ENCODE data around the gene HOXA3. TPM values are rescaled to one million over a fixed set of nuclear protein-coding genes. Genes with fewer than 3 reads are reported as not detected.

HOXA3 gene
- total and polyA plus RNA-seq, 10 of the 15 experiments (the other 5 are each of a cell fraction or from before 2014, with no cell fraction given), result 0.05 TPM; not detected in 9

- H2AFZ ChIP-seq (ENCODE audit: control insufficient read depth, low read depth, low read length), result no peak overlapping the region
These were observed 6.3 kb upstream of the HOXA3 start for GRCh38 chr7:27158436-27159265.

More at GRCh38 chr7:27158436-27159265, 6.3 kb upstream of the HOXA3 start:
- Histone ChIP-seq H3K9me3 (replicated peaks; ENCODE audit: control insufficient read depth, insufficient read depth, low read length) (no peaks in the 10 kb centered on the region; the same call in 2 of the 3 replicates), H3K9ac (ENCODE audit: control insufficient read depth, insufficient read depth, low read length) (no peak overlapping the region), H3K4me3 (no peak overlapping the region), H3K4me2 (ENCODE audit: control insufficient read depth, insufficient read depth) (no peak overlapping the region), H3K27ac (ENCODE audit: control insufficient read depth, insufficient read depth) (no peak overlapping the region), H3K36me3 (ENCODE audit: control insufficient read depth in 2 of 2, insufficient read depth in 2 of 2, low read length in 1 of 2) (no peaks in the 10 kb centered on the region), H4K20me1 (ENCODE audit: control insufficient read depth, insufficient read depth) (no peaks in the 10 kb centered on the region), H3K79me2 (ENCODE audit: control insufficient read depth, insufficient read depth, low read length) (no peaks in the 10 kb centered on the region), H3K27me3 (replicated peaks in 1 of 2; ENCODE audit: control insufficient read depth in 2 of 2, insufficient read depth in 2 of 2, low read length in 1 of 2) (peaks cover 19 to 43% of the 10 kb centered on the region in 2 experiments), H3K4me1 (ENCODE audit: control insufficient read depth, insufficient read depth, low read length) (no peaks in the 10 kb centered on the region)
- ChIA-PET POLR2A (no interaction called here), RAD21 (ENCODE audit: unreplicated experiment) (interaction anchor here (0.5 to 1.4 kb wide), 3 partner anchors 14 to 477 kb away, joined by 3 to 4 read pairs (median 4); no protein-coding TSS in a partner anchor), CTCF (interaction anchor here (0.7 to 3.1 kb wide), 10 partner anchors 8 to 789 kb away, joined by 3 to 21 read pairs (median 6); no protein-coding TSS in a partner anchor), SMC1A (ENCODE audit: uncharacterized antibody, unreplicated experiment) (interaction anchor here (1.0 to 1.6 kb wide), 7 partner anchors 8 to 1266 kb away, joined by 3 to 10 read pairs (median 4); no protein-coding TSS in a partner anchor)
- no peak for ATAC-seq
- in situ Hi-C loops (cut with MboI) (loop anchor here (5.0 to 25.0 kb wide), 3 partner anchors 791 to 1296 kb away; no protein-coding TSS in a partner anchor), intact Hi-C loops (cut with micrococcal nuclease; ENCODE audit: unreplicated experiment) (no loop called here)
- TF ChIP-seq SREBF1 (IDR thresholded peaks at IDR 0.05; ENCODE audit: low read length) (no peak), CBX3 (IDR thresholded peaks at IDR 0.05; ENCODE audit: borderline replicate concordance, low read depth) (no peak), ZNF687 (IDR thresholded peaks at IDR 0.05) (no peak), ZNF622 (IDR thresholded peaks at IDR 0.05) (no peak)
- DNase-seq (ENCODE audit: low read depth, low spot score), result no peak
- 24% methylated on average over 35 of the region's 35 CpGs for WGBS (ENCODE audit: insufficient coverage, insufficient replicate concordance, low lambda C conversion rate, missing lambda C conversion rate)
- no peak for FAIRE-seq
- no TSS peak for BruUV-seq (replicated peaks)

Data from GM12878 (cell line).